Measurements from ENCODE around the gene TLL1.

TLL1 gene

GRCh38 chr4:165872461-165873297 is at the start of gene TLL1:
TSS of gene TLL1 (plus strand) at chr4:165873237. CDS start at chr4:165873905, 668 bp downstream.
- no peak for DNase-seq

GRCh38 chr4:165826166-165826565 is 46.9 kb upstream of the TLL1 start:
- DNase-seq, result no peak

GRCh38 chr4:165827018-165827417 is 46.0 kb upstream of the TLL1 start:
- no peak for DNase-seq

- DNase-seq, result no peak
Observed at GRCh38 chr4:165828928-165829327, 44.1 kb upstream of the TLL1 start.

GRCh38 chr4:165834116-165834515 is 38.9 kb upstream of the TLL1 start:
- DNase-seq, result no peak

GRCh38 chr4:165838575-165838974 is 34.5 kb upstream of the TLL1 start:
- no peak for DNase-seq

- DNase-seq, result no peak
Observed at GRCh38 chr4:165839615-165840333, 33.3 kb upstream of the TLL1 start.

- no peak for DNase-seq
Observed at GRCh38 chr4:165842684-165843083, 30.4 kb upstream of the TLL1 start.

- no peak for DNase-seq
Observed at GRCh38 chr4:165844161-165844560, 28.9 kb upstream of the TLL1 start.

- DNase-seq, result no peak
Observed at GRCh38 chr4:165851256-165851655, 21.8 kb upstream of the TLL1 start.

GRCh38 chr4:165855191-165855590 is 17.8 kb upstream of the TLL1 start:
- no peak for DNase-seq

- DNase-seq, result no peak
Observed at GRCh38 chr4:165861363-165861762, 11.7 kb upstream of the TLL1 start.

- DNase-seq, result no peak
Observed at GRCh38 chr4:165864271-165864670, 8.8 kb upstream of the TLL1 start.

- DNase-seq, result no peak
Observed at GRCh38 chr4:165866019-165866650, 6.9 kb upstream of the TLL1 start.

- no peak for DNase-seq
Observed at GRCh38 chr4:165867961-165868360, 5.1 kb upstream of the TLL1 start.

GRCh38 chr4:165873298-165874071 is 448 bp downstream of the TLL1 start:
- DNase-seq, result no peak

- no peak for DNase-seq
Observed at GRCh38 chr4:165874072-165874790, 1.2 kb downstream of the TLL1 start.

GRCh38 chr4:165874791-165875371 is 1.8 kb downstream of the TLL1 start:
- no peak for DNase-seq

GRCh38 chr4:165875446-165875845 is 2.4 kb downstream of the TLL1 start:
- no peak for DNase-seq

GRCh38 chr4:165877286-165877685 is 4.2 kb downstream of the TLL1 start:
- no peak for DNase-seq

GRCh38 chr4:165879641-165880040 is 6.6 kb downstream of the TLL1 start:
- no peak for DNase-seq

- no peak for DNase-seq
Observed at GRCh38 chr4:165894159-165894558, 21.1 kb downstream of the TLL1 start.

All from activated naive CD4-positive, alpha-beta T cell treated with anti-CD3 and anti-CD28 coated beads, Interleukin-2, amount 50 U/mL, for 16 hours (primary cell).